Stimulated activated naive CD4-positive, alpha-beta T cell (primary cell): Measurements from ENCODE around the gene STXBP1.
A peak's percentile ranks its signal among the peaks of the same experiment; 100 is the strongest.
"Not testable (repeated sequence)": the region's sequence is repeated elsewhere in the genome, so short reads cannot be mapped to it uniquely, and the experiment has no call there.

ENCODE experiments used
- DNase-seq, 6 experiments: peaks; one replicate each; lab custom pipeline; 2025; lab: John Stamatoyannopoulos, UW

STXBP1 gene

GRCh38 chr9:127578627-127578951 is 33.5 kb upstream of the STXBP1 start:
- no peak for DNase-seq

DNA sequence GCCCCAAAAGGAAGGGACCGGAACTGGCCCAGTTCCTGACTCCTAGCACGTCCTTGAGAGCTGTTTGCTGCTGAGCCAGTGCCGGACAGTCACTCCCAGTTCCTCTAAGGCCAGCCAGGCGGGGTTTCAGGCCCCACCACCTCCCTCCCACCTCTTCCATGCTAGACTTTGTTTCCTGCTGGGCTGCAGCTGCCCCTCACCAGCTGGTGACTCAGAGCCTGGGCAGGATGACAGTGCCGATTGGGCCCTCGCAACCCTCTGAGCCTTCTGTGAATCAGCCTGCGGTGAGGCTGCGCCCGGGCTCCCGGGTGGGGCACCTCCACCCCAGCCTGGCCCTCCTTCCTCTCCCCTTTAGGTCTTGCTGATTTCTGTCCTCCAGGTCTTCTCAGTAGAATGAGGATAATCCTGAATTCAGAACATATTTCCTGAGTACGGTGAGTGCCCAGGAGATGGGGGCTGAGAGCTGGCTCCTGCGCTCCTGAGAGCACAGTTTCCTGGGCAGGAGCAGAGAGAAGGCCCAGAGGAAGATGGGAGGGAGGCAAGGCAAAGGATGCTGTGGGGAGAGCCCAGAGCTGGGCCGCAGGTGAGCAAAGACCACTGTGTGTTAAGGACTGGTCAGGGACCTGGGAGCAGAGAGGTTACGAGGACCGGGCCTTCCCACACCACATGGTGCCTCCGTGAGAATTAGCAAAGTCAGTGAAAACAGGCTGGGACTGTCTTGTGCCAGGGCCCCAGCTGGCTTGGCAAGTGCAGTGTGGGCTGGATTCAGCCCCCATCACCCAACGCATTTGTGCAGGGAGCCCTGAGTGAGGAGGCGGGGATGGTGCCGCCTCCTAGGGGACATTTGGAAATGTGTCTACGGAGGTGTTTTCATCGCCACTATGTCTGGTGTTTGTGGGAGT is 32.9 kb upstream of the STXBP1 start:
- DNase-seq = peak in 1 of 6 experiments; percentile 16

DNA sequence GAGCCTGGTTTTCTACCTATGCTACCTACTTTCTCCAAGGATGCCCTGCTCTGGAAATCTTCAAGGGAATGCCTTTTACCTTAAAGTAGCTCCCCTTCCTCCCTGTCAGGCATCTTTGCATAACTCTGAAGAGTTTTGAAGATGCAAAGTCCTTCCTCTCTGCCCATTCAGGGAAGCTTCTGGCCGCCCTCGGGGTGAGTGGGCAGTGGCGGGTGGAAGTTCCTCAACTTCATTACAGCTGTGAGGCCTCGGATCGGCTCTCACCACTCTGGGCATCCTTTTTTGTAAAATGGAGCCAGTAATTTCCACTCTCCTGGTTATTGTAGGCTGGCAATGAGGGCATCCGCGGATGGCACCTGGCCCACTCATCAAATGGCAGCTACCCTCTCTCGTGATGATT is 31.7 kb upstream of the STXBP1 start:
- DNase-seq = no peak

GRCh38 chr9:127580879-127581475 is 31.1 kb upstream of the STXBP1 start:
- no peak for DNase-seq

DNA sequence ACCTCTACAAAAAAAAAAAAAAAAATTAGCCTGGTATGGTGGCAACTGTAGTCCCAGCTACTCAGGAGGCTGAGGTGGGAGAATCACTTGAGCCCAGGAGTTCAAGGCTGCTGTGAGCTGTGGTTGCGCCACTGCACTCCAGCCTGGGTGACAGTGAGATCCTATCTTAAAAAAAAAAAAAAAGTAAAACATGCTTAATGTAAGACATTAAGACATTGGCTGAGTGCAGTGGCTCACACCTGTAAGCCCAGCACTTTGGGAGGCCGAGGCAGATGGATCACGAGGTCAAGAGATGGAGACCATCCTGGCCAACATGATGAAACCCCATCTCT is 27.6 kb upstream of the STXBP1 start:
- DNase-seq = not testable (repeated sequence)

GRCh38 chr9:127585161-127585819 is 26.8 kb upstream of the STXBP1 start:
- no peak for DNase-seq

- no peak for DNase-seq
These were observed 26.0 kb upstream of the STXBP1 start for GRCh38 chr9:127586096-127586495.

DNA sequence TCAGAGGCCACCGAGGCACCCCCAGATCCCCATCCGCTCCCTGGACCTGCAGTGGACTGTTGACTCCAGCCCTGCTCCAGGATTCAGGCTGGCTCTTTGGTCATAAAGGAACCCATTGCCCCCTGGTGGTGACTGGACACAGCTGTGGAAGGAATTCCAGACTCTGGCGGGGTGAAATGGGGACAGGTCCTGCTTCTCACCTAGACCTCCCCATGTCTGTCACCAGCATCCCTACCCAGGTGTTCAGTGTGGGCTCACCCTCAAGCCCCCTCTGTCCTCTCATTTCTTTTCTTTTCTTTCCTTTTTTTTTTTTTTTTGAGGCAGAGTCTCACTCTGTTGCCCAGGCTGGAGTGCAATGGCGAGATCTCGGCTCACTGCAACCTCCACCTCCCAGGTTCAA is 25.5 kb upstream of the STXBP1 start:
- DNase-seq = peak; percentile 6 to 52 (median 49)

DNA sequence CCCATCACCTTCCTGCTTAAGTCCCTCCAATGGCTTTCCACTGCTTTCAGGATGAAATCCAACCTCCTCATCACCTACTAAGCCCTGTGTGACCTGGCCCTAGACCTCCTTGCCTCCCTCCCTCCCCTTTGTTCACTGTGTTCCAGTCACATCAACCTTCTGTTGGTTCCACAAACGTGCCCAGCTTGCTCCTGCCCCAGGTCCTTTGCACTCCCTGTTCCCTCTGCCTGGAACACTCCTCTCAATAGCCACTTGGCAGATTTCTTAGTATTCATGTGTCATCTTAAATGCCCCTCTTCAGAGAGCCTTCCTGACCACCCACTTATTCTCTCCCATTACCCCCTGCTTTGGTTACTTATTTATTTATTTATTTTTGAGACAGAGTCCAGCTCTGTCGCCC is 24.1 kb upstream of the STXBP1 start:
- no peak for DNase-seq

GRCh38 chr9:127588740-127589506 is 23.2 kb upstream of the STXBP1 start:
- DNase-seq = no peak

- DNase-seq = peak in 3 of 6 experiments; percentile 10 to 29 (median 12)
These were observed 22.1 kb upstream of the STXBP1 start for GRCh38 chr9:127589955-127590370.

DNA sequence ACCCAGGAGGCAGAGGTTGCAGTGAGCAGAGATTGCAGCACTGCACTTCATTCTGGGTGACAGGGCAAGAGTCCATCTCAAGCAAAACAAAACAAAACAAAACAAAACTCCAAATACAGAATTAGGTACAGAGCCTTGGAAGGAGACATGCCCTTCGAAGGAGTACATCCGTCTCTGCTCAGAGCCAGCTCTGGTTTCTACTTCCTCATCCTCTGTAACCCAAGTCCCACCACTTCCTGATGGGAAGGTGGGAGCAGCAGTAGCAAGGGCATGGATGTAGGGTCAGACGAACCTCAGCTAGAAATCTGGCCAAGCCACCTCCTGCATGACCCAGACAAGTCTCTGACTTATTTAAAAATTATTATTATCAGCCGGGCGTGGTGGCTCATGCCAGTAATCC is 16.5 kb upstream of the STXBP1 start:
- no peak for DNase-seq

DNA sequence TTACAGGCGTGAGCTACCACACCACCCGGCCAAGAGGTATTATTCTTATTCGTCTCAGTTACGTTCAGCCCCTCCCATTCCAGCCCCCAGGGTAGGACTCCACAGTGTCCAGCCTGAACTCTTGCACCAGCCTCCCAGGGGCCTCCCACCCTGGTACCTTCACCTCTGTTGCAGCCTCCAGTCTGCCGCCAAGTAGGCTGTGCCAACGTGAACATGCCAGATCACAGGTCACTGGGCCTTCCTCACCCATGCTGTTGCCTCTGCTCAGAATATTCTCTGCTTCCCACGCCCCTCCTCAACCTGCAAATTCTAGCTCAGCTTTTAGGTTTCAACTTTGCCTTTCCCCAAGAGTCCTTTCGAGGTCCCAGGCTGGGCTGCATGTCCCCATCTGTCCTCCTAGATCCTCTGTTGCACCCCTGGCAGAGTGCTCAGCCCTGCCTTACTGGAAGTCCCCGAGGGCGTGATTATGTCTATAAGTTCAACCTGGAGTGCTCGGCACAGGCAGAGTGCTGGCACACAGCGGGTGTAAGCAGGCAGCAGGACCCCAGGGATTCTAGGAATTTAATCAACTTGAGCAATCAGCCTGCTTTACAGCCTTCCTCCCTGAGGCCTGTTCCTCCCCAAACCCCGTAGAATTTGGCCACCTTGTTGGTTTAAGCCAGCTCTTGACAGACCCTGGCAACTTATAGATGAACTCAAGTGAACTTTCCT is 13.1 kb upstream of the STXBP1 start:
- DNase-seq = no peak

DNA sequence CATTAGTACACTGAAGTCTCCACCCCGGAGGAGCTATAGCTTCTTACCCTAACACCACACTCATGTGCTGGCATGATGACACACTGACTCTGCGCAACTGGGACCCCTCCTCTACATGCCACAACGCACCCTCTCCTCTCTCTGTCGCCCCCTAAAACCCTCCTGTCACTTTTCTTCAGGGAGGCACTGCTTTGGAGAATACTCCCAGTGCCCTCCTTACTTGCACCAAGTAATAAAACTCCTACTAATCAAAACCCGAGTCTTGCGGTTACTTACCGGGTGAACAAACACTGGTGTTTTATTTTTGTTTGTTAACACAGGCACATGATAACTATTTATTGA is 12.6 kb upstream of the STXBP1 start:
- DNase-seq = no peak

DNA sequence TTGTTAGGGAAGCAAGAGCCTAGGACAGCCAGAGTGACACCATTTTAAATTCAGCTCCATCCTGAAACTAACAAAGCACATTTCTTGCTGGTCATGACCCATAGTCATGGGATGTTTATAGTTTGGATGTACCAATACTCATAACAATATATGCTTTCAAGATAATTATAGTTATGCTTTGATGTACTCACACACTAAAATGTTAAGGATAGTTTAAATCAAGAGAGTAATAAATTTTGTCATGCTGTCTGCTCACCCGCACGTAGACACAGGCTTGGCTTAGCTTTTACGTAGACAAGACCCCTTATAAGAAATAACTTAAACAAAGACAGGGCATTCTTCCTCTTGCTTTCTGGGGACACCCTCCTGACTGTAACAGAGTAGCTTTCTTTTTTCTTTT is 8.9 kb upstream of the STXBP1 start:
- DNase-seq = no peak

DNA sequence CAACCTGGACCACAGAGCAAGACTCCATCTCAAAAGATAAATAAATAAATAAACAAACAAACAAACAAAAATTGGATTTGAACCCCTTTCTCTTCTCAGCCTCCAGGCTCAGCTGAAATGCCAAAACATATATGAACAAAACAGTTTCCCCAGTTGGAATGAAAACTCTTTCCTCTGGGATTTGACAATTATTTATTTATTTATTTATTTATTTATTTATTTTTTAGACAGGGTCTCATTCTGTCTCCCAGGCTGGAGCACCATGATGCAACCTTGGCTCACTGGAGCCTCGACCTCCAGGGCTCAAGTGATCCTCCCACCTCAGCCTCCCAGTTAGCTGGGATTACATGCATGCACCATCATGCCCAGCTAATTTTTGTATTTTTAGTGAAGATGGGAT is 6.0 kb upstream of the STXBP1 start:
- no peak for DNase-seq

- peak; percentile 58 to 81 (median 73) for DNase-seq
These were observed 3.7 kb upstream of the STXBP1 start for GRCh38 chr9:127608104-127608966.

- DNase-seq = peak in 3 of 6 experiments; percentile 26 to 69 (median 49)
These were observed 526 bp upstream of the STXBP1 start for GRCh38 chr9:127611603-127611898.

GRCh38 chr9:127612939-127613582 is 984 bp downstream of the STXBP1 start:
- peak; percentile 4 to 60 (median 30) for DNase-seq

DNA sequence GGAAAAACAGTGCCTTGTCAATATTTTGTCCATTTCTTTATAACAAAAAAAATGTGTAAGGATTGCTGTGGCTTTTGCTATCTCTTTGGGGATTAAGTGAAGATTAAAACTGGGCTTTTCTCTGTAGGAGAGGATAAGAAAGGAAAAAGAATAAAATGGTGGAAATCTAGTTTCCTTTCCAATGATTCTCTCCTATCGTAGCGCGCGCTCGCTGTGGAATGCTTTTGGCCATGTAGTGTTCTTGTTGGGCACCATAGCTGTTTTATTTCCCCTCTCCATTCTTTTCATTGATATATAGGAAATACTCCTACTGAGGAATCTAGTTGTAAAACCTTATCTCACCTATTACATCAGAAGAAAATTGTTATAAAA is 1.5 kb downstream of the STXBP1 start:
- no peak for DNase-seq

GRCh38 chr9:127614961-127615360 is 2.9 kb downstream of the STXBP1 start:
- no peak for DNase-seq
